Caki2 (cell line): ENCODE results near the gene ING5. TPM values are rescaled to one million over a fixed set of nuclear protein-coding genes. Genes with fewer than 3 reads are reported as not detected.

ENCODE experiments used
- total RNA-seq: library from RNA; depleted of rRNA; stranded (reverse); fragments of >200 nt; shearing (Covaris generic); gene quantifications from 2 replicates; pipeline ENCODE4 v1.2.3, GENCODE V29; 2014; ENCODE audit warnings: low replicate concordance; rRNA removed

Gene ING5
- total RNA-seq, 1 experiment from 2014 or later, result 41.0 TPM

Other genes starting within 250 kb of the ING5 start
- gene STK25, start 193.5 kb upstream of the ING5 start, total RNA-seq, result 196 and 270 TPM in 2 replicates
- gene BOK, start 143.3 kb upstream of the ING5 start, total RNA-seq, result 41.1 and 48.1 TPM in 2 replicates
- gene THAP4, start 64.9 kb upstream of the ING5 start, total RNA-seq, result 74.7 and 87.0 TPM in 2 replicates
- gene ATG4B, start 64.3 kb upstream of the ING5 start, total RNA-seq, result 68.3 and 77.2 TPM in 2 replicates
- gene DTYMK, start 15.2 kb upstream of the ING5 start, total RNA-seq, result 93.0 and 140 TPM in 2 replicates
- gene D2HGDH, start 32.6 kb downstream of the ING5 start, total RNA-seq, result 14.0 and 14.2 TPM in 2 replicates
- gene GAL3ST2, start 74.8 kb downstream of the ING5 start, total RNA-seq, result not detected in 2 replicates
- gene NEU4, start 107.2 kb downstream of the ING5 start, total RNA-seq, result 0.24 and 5.9 TPM in 2 replicates
- not detected in 2 replicates for gene PDCD1, start 156.9 kb downstream of the ING5 start, total RNA-seq
- gene RTP5, start 167.7 kb downstream of the ING5 start, total RNA-seq, result not detected in 2 replicates